HG02840 (cell line): ENCODE data around the gene PCDHGC4.

Experiments
- ATAC-seq: cut with Tn5 transposase; IDR thresholded peaks from one replicate; pipeline ENCODE4 v1.9.1; 2021; ENCODE audit warnings: mild to moderate bottlenecking, moderate library complexity, moderate number of reproducible peaks; ENCODE audit not compliant: unreplicated experiment, low FRiP score

PCDHGC4 gene

GRCh38 chr5:141510850-141511601 lies 26.2 kb downstream of the PCDHGC4 start:
- ATAC-seq: no peak

GRCh38 chr5:141511771-141512325 lies 27.0 kb downstream of the PCDHGC4 start:
- ATAC-seq: no peak

- no peak for ATAC-seq
These were observed 27.6 kb downstream of the PCDHGC4 start for GRCh38 chr5:141512390-141512910.

- ATAC-seq: no peak
These were observed 28.2 kb downstream of the PCDHGC4 start for GRCh38 chr5:141512911-141513626.

- no peak for ATAC-seq
These were observed 28.9 kb downstream of the PCDHGC4 start for GRCh38 chr5:141513627-141514329.

- ATAC-seq: no peak
These were observed 29.7 kb downstream of the PCDHGC4 start for GRCh38 chr5:141514330-141515133.

- no peak for ATAC-seq
These were observed 30.3 kb downstream of the PCDHGC4 start for GRCh38 chr5:141515141-141515540.

- ATAC-seq: no peak
These were observed 31.3 kb downstream of the PCDHGC4 start for GRCh38 chr5:141515946-141516671.

- no peak for ATAC-seq
These were observed 31.8 kb downstream of the PCDHGC4 start for GRCh38 chr5:141516672-141517025.

- no peak for ATAC-seq
These were observed 32.5 kb downstream of the PCDHGC4 start for GRCh38 chr5:141517312-141517711.

GRCh38 chr5:141517880-141518617 lies 33.2 kb downstream of the PCDHGC4 start:
- no peak for ATAC-seq

- no peak for ATAC-seq
These were observed 33.8 kb downstream of the PCDHGC4 start for GRCh38 chr5:141518618-141519015.

- no peak for ATAC-seq
These were observed 35.1 kb downstream of the PCDHGC4 start for GRCh38 chr5:141519605-141520565.

- ATAC-seq: no peak
These were observed 36.5 kb downstream of the PCDHGC4 start for GRCh38 chr5:141521244-141521781.

- ATAC-seq: no peak
These were observed 37.5 kb downstream of the PCDHGC4 start for GRCh38 chr5:141522301-141522700.

- ATAC-seq: no peak
These were observed 39.2 kb downstream of the PCDHGC4 start for GRCh38 chr5:141523991-141524390.
